MM.1S (cell line): ENCODE data around the gene PPM1K.

Experiments
- EZH2 ChIP-seq: fragments of 300-600 bp; sonication (generic); optimal IDR thresholded peaks from 2 replicates; pipeline ENCODE3; 2017; ENCODE audit warnings: low read depth, mild to moderate bottlenecking, antibody characterized with exemption, low read length, mixed read lengths
- TF ChIP-seq, protein P1 (sequence below): fragments of 300-600 bp; sonication (generic); IDR thresholded peaks from 2 replicates; pipeline ENCODE4 v1.5.1; 2016; ENCODE audit warnings: antibody characterized with exemption, low read length, mixed read lengths

- TF ChIP-seq, protein P1, sequence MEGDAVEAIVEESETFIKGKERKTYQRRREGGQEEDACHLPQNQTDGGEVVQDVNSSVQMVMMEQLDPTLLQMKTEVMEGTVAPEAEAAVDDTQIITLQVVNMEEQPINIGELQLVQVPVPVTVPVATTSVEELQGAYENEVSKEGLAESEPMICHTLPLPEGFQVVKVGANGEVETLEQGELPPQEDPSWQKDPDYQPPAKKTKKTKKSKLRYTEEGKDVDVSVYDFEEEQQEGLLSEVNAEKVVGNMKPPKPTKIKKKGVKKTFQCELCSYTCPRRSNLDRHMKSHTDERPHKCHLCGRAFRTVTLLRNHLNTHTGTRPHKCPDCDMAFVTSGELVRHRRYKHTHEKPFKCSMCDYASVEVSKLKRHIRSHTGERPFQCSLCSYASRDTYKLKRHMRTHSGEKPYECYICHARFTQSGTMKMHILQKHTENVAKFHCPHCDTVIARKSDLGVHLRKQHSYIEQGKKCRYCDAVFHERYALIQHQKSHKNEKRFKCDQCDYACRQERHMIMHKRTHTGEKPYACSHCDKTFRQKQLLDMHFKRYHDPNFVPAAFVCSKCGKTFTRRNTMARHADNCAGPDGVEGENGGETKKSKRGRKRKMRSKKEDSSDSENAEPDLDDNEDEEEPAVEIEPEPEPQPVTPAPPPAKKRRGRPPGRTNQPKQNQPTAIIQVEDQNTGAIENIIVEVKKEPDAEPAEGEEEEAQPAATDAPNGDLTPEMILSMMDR: no peak
- TF ChIP-seq EZH2: no peak
These were observed 8.3 kb downstream of the PPM1K start for GRCh38 chr4:88275949-88276515.
